Endothelial cell of umbilical vein (primary cell): ENCODE results near the gene SPATA19. TPM values are rescaled to one million over a fixed set of nuclear protein-coding genes. Genes with fewer than 3 reads are reported as not detected.

Experiments
- BruUV-seq: library from RNA; stranded (reverse); fragments of 400-500 nt; replicated peaks from 2 replicates; lab custom pipeline; 2021; lab: Mats Ljungman, UMichigan
- CTCF ChIA-PET: fragments of 300-600, 350-600 bp; sonication (Branson Sonifier 250); formaldehyde crosslinking; loops from one replicate; lab custom pipeline; 2021; ENCODE audit warnings: antibody characterized with exemption, inconsistent platforms; lab: Charles Lee
- POLR2A ChIA-PET: fragments of 300-600, 350-600 bp; sonication (Branson Sonifier 250); formaldehyde crosslinking; loops from one replicate; lab custom pipeline; 2021; ENCODE audit warnings: antibody characterized with exemption, inconsistent platforms; lab: Charles Lee
- DNase-seq: peaks from one replicate; pipeline ENCODE4 v3.0.0-alpha.2; 2011; ENCODE audit warnings: low read depth, low spot score
- FAIRE-seq: peaks from 2 replicates; lab custom pipeline; 2011; peaks lifted over from hg19 to GRCh38; lab: Jason Lieb, UNC
- H2AFZ ChIP-seq: 2 replicates; pipeline ENCODE4 v1.6.0; 2012; ENCODE audit warnings: low read depth, low read length, control low read depth, inconsistent platforms
- H3K27ac ChIP-seq: 2 replicates; pipeline ENCODE4 v1.5.1; 2011; ENCODE audit warnings: low read depth, mild to moderate bottlenecking, control low read depth, low read length, moderate library complexity; ENCODE audit not compliant: insufficient read depth
- H3K27me3 ChIP-seq, 2 experiments: 2 replicates each; pipeline versions ENCODE4 v1.6.0 to v1.6.1; 2011; ENCODE audit warnings: low read length in 2 of 2, mixed read lengths in 1 of 2; ENCODE audit not compliant: control insufficient read depth in 2 of 2, insufficient read depth in 2 of 2
- H3K36me3 ChIP-seq, 2 experiments: 2 replicates in 1 of 2; 3 replicates in 1 of 2; pipeline ENCODE4 v1.5.1; 2011; ENCODE audit warnings: low read length in 2 of 2, mild to moderate bottlenecking in 1 of 2, moderate library complexity in 1 of 2; ENCODE audit not compliant: control insufficient read depth in 2 of 2, insufficient read depth in 2 of 2; ENCODE audit errors: extremely low read depth in 1 of 2
- H3K4me1 ChIP-seq: 3 replicates; pipeline ENCODE4 v1.5.1; 2011; ENCODE audit warnings: mild to moderate bottlenecking, low read length; ENCODE audit not compliant: control insufficient read depth, insufficient read depth; ENCODE audit errors: extremely low read depth
- H3K4me2 ChIP-seq: 2 replicates; pipeline ENCODE4 v1.6.1; 2011; ENCODE audit warnings: low read length, control low read depth, mixed read lengths; ENCODE audit not compliant: insufficient read depth
- H3K4me3 ChIP-seq, 3 experiments: fragments of 200-600 bp in 1 of 3; sonication (generic), shearing (Covaris generic) in 1 of 3; replicated peaks in 1 of 3; 2 replicates each; pipeline ENCODE4 v1.5.1; 2011 to 2016; ENCODE audit warnings: control low read depth in 3 of 3, low read length in 3 of 3, mild to moderate bottlenecking in 2 of 3, inconsistent platforms in 1 of 3, low read depth in 1 of 3, moderate library complexity in 1 of 3; ENCODE audit not compliant: insufficient read depth in 1 of 3
- H3K79me2 ChIP-seq: 2 replicates; pipeline ENCODE4 v1.6.0; 2012; ENCODE audit warnings: low read length, inconsistent platforms; ENCODE audit not compliant: control insufficient read depth, insufficient read depth
- H3K9ac ChIP-seq: replicated peaks from 2 replicates; pipeline ENCODE3; 2011; ENCODE audit warnings: low read length, control low read depth; ENCODE audit not compliant: insufficient read depth; ENCODE audit errors: extremely low read depth
- H3K9me1 ChIP-seq: replicated peaks from 3 replicates; pipeline ENCODE4 v1.6.0; 2011; ENCODE audit warnings: mild to moderate bottlenecking, low read length; ENCODE audit not compliant: control insufficient read depth, insufficient read depth; ENCODE audit errors: extremely low read depth
- H3K9me3 ChIP-seq: replicated peaks from 2 replicates; pipeline ENCODE4 v1.5.1; 2012; ENCODE audit warnings: low read length, inconsistent platforms; ENCODE audit not compliant: control insufficient read depth, insufficient read depth
- H4K20me1 ChIP-seq: replicated peaks from 2 replicates; pipeline ENCODE3; 2011; ENCODE audit warnings: mild to moderate bottlenecking, low read length; ENCODE audit not compliant: control insufficient read depth, insufficient read depth; ENCODE audit errors: extremely low read depth
- EZH2 ChIP-seq: IDR thresholded peaks from 2 replicates; pipeline ENCODE4 v1.6.1; 2012; ENCODE audit warnings: borderline replicate concordance, low read depth, mild to moderate bottlenecking, moderate library complexity, low read length, inconsistent platforms; ENCODE audit not compliant: severe bottlenecking
- FOS ChIP-seq: IDR thresholded peaks from 2 replicates; pipeline ENCODE4 v1.6.1; 2011; ENCODE audit warnings: mild to moderate bottlenecking, low read length, moderate library complexity, borderline replicate concordance; ENCODE audit not compliant: insufficient read depth
- GATA2 ChIP-seq: IDR thresholded peaks from 2 replicates; pipeline ENCODE4 v1.7.0; 2011; ENCODE audit warnings: low read depth, mild to moderate bottlenecking, moderate library complexity, mixed read lengths, low read length; ENCODE audit not compliant: insufficient read length, insufficient read depth
- JUN ChIP-seq: IDR thresholded peaks from 2 replicates; pipeline ENCODE4 v1.6.1; 2011; ENCODE audit warnings: borderline replicate concordance, low read depth; ENCODE audit not compliant: insufficient read length, insufficient read depth
- MYC ChIP-seq: IDR thresholded peaks from one replicate; pipeline ENCODE4 v1.6.1; 2011; ENCODE audit warnings: mild to moderate bottlenecking, low read depth, low read length
- POLR2A ChIP-seq: IDR thresholded peaks from 2 replicates; pipeline ENCODE4 v1.6.1; 2012; ENCODE audit warnings: low read depth, mild to moderate bottlenecking, control low read depth, low read length
- POLR2AphosphoS5 ChIP-seq: IDR thresholded peaks from 2 replicates; pipeline ENCODE4 v1.6.1; 2012; ENCODE audit warnings: low read depth, mild to moderate bottlenecking, control low read depth, low read length, moderate library complexity; ENCODE audit not compliant: insufficient read depth
- dilution Hi-C: fragments of 300-500 bp; cut with MboI; formaldehyde crosslinking; loops from one replicate; pipeline ENCODE4 v1.15.0; 2019; ENCODE audit warnings: low sequenced_read_pairs; ENCODE audit not compliant: extremely low pct_ligation_motif_present
- intact Hi-C: fragments of 100-400 bp; cut with micrococcal nuclease; formaldehyde crosslinking; loops from one replicate; pipeline ENCODE4 v1.10.0; 2022
- polyA plus RNA-seq, 4 experiments: library from polyadenylated mRNA; depleted of rRNA in 3 of 4; stranded (reverse) in 3 of 4; unstranded in 1 of 4; fragments of >200 nt; gene quantifications; 2 replicates each; pipeline versions ENCODE4 v1.2.1 to v1.2.3, GENCODE V29; 2011 to 2012; ENCODE audit warnings: missing spikeins in 1 of 4
- total RNA-seq: library from RNA; stranded (reverse); gene quantifications from 2 replicates; pipeline ENCODE4 v1.2.3, GENCODE V29; 2021
- TF ChIP-seq, protein P1 (sequence below): IDR thresholded peaks from 2 replicates; pipeline ENCODE4 v1.6.1; 2011; ENCODE audit not compliant: insufficient read depth, insufficient read length
- TF ChIP-seq, protein P2 (sequence below), 2 donors: IDR thresholded peaks; 1 replicate in 1 of 2; 2 replicates in 1 of 2; pipeline ENCODE4 v1.5.1; 2011; ENCODE audit warnings: low read length in 2 of 2, mild to moderate bottlenecking in 2 of 2, moderate library complexity in 2 of 2, control low read depth in 1 of 2, inconsistent platforms in 1 of 2, low read depth in 1 of 2; ENCODE audit not compliant: insufficient read depth in 1 of 2; ENCODE audit errors: extremely low read depth in 1 of 2

SPATA19 gene
- total and polyA plus RNA-seq, 2 donors (not counting 3 experiments of a cell fraction or from before 2014, with no cell fraction given) = not detected

DNA sequence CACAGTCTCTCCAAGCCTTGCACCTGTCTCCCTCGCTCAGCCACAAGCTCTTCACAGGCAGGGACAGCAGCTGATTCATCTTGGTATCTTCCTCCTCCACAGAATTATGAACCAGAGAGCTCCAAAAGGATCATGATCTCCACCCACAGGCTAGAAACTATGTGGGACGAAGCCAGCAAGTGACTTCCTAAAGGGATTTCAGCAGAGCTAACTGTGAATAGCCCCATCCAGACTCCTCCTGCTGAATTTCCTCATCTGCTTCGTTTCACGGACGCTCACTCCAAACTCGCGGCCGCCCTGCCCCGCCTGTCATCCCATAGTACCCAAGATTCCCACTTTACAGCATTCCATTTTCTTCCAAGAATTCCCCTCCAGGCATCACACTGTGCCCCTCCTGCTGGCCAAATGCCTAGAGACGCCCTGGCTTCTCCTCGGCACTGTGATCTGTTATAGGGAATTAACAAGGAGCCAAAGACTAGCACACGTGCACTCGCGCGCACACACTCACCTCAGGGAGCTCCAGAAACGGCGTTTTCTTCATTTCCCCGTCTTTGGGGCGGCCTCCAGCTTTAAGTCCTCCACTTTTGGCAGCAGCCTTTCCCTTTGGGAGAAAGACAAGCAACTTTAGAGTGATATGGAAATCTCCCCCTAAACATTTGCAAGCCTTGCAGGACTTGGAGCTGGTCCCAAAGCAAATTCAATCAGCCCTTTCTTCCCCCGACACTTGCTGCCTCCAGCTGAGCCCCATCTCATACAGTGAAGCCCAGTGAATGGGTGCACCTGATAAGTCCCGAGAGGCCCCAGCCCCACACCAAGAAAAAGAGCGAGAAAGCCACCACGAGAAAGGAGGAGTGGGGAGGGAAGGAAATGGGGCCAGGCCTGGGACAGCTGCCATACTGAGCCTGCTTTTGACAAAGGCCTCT is 35.5 kb downstream of the SPATA19 start:
- H3K9ac ChIP-seq = no peak overlapping the region
- dilution Hi-C loops (no loop called here), intact Hi-C loops (no loop called here)
- H3K4me2 ChIP-seq = no peak overlapping the region
- H3K9me1 ChIP-seq = no peaks in the 10 kb centered on the region
- CTCF ChIA-PET = no interaction called here
- no peaks in the 10 kb centered on the region for H4K20me1 ChIP-seq
- H3K4me1 ChIP-seq = no peaks in the 10 kb centered on the region
- no peaks in the 10 kb centered on the region for H3K36me3 ChIP-seq
- H3K27me3 ChIP-seq = no peaks in the 10 kb centered on the region
- no peak for TF ChIP-seq JUN
- TF ChIP-seq, protein P1, sequence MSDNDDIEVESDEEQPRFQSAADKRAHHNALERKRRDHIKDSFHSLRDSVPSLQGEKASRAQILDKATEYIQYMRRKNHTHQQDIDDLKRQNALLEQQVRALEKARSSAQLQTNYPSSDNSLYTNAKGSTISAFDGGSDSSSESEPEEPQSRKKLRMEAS = no peak
- H3K9me3 ChIP-seq = no peaks in the 10 kb centered on the region
- DNase-seq (no peak), FAIRE-seq (no peak)
- no peak overlapping the region for H2AFZ ChIP-seq
- BruUV-seq = no TSS peak
- POLR2A ChIA-PET = no interaction called here
- no peaks in the 10 kb centered on the region for H3K79me2 ChIP-seq
- no peak overlapping the region for H3K27ac ChIP-seq
- H3K4me3 ChIP-seq = no peak overlapping the region

DNA sequence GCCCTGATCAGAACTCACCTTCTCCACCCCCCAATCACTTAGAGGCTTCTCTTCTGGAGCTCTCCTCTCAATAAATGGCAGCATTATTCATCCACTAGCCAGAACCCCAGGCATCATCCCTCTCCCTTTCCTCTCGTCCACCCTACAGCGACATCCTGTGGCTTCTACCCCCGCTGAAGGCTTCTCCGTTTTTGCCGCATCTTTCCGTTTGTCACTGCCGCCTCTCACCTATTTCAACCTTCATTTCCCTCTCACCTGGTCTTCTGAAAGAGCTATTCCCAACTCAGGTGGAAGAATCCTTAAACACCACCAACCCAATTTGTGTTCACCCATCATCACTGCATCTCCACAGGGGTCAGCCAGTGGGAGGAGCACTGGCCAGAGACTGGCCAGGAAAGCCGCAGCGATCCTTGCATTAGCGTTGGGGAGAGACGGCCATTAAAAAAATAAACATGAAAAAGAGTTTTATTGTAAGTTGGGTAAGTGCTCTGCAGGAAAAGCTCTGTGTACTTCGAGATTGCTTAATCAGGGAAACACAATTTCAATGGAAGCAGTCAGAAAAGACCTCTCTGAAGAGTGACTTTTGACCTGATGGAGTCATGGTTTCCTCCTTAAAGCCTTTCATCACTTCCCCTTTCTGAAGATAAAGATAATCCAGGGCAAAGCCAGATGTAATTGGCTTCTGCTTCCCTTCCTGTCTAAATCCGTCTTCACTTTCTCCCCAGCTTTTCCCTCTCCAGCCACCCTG is 36.7 kb downstream of the SPATA19 start:
- Histone ChIP-seq H3K79me2 (no peaks in the 10 kb centered on the region), H3K9me1 (no peaks in the 10 kb centered on the region), H3K4me1 (no peaks in the 10 kb centered on the region), H2AFZ (no peak overlapping the region), H3K27ac (no peak overlapping the region), H3K9ac (no peak overlapping the region), H3K36me3 (no peaks in the 10 kb centered on the region), H4K20me1 (no peaks in the 10 kb centered on the region), H3K4me3 (no peak overlapping the region), H3K4me2 (no peak overlapping the region), H3K9me3 (no peaks in the 10 kb centered on the region), H3K27me3 (no peaks in the 10 kb centered on the region)
- ChIA-PET POLR2A (no interaction called here), CTCF (no interaction called here)
- no TSS peak for BruUV-seq
- no peak for TF ChIP-seq FOS
- TF ChIP-seq EZH2 = no peak
- TF ChIP-seq JUN = no peak
- TF ChIP-seq, protein P2, sequence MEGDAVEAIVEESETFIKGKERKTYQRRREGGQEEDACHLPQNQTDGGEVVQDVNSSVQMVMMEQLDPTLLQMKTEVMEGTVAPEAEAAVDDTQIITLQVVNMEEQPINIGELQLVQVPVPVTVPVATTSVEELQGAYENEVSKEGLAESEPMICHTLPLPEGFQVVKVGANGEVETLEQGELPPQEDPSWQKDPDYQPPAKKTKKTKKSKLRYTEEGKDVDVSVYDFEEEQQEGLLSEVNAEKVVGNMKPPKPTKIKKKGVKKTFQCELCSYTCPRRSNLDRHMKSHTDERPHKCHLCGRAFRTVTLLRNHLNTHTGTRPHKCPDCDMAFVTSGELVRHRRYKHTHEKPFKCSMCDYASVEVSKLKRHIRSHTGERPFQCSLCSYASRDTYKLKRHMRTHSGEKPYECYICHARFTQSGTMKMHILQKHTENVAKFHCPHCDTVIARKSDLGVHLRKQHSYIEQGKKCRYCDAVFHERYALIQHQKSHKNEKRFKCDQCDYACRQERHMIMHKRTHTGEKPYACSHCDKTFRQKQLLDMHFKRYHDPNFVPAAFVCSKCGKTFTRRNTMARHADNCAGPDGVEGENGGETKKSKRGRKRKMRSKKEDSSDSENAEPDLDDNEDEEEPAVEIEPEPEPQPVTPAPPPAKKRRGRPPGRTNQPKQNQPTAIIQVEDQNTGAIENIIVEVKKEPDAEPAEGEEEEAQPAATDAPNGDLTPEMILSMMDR (IDR thresholded peaks at IDR 0.05; ENCODE audit: extremely low read depth in 1 of 2, insufficient read depth in 1 of 2, low read depth in 1 of 2, low read length in 2 of 2) = no peak
- TF ChIP-seq GATA2 = no peak
- no peak for TF ChIP-seq MYC
- no peak for TF ChIP-seq POLR2A
- TF ChIP-seq, protein P1 = no peak
- TF ChIP-seq POLR2AphosphoS5 = no peak
- no peak for FAIRE-seq
- intact Hi-C loops (no loop called here), dilution Hi-C loops (no loop called here)
- no peak for DNase-seq
